ENCODE data around the gene CEMP1. TPM values are rescaled to one million over a fixed set of nuclear protein-coding genes. Genes with fewer than 3 reads are reported as not detected.
A peak's percentile ranks its signal among the peaks of the same experiment; 100 is the strongest.

The CEMP1 gene
- total RNA-seq, 3 donors from 2014 or later: 2.3 to 2.6 TPM; not detected in 1

GRCh38 chr16:2497116-2497630 is 34.0 kb downstream of the CEMP1 start:
- TF ChIP-seq POLR2AphosphoS5 (IDR thresholded peaks at IDR 0.05): peak in 2 of 3 donors; percentile 16 to 18
- no peak for TF ChIP-seq CTCF (IDR thresholded peaks at IDR 0.05)
- no peak for DNase-seq (ENCODE audit: low spot score in 2 of 2)
- intact Hi-C loops (cut with DNase I; ENCODE audit: low total_unique reads): no loop called here
- no peaks in the 10 kb centered on the region for H3K27me3 ChIP-seq
- H3K4me1 ChIP-seq: peaks cover 16 to 24% of the 10 kb centered on the region in 2 donors
- no peaks in the 10 kb centered on the region for H3K36me3 ChIP-seq
- H3K27ac ChIP-seq: peak overlapping the region; percentile 52 to 70
- no peaks in the 10 kb centered on the region for H3K9me3 ChIP-seq
- H3K4me3 ChIP-seq: peak overlapping the region in 2 of 3 donors; percentile 17 to 27

- intact Hi-C loops (cut with DNase I; ENCODE audit: low total_unique reads): no loop called here
- Histone ChIP-seq H3K4me3 (peak overlapping the region in 2 of 3 donors; percentile 2 to 11), H3K4me1 (peaks cover 16 to 24% of the 10 kb centered on the region in 2 donors), H3K36me3 (no peaks in the 10 kb centered on the region), H3K9me3 (no peaks in the 10 kb centered on the region), H3K27me3 (no peaks in the 10 kb centered on the region), H3K27ac (peak overlapping the region; percentile 52 to 70)
- peak; percentile 74 to 88 for DNase-seq (ENCODE audit: low spot score in 2 of 2)
- TF ChIP-seq POLR2A (IDR thresholded peaks at IDR 0.05): no peak
- TF ChIP-seq POLR2AphosphoS5 (IDR thresholded peaks at IDR 0.05): peak in 2 of 3 donors; percentile 30 to 33
- no peak for TF ChIP-seq CTCF (IDR thresholded peaks at IDR 0.05)
Measured at GRCh38 chr16:2496223-2497115, 34.7 kb downstream of the CEMP1 start.

GRCh38 chr16:2495041-2495440 is 36.2 kb downstream of the CEMP1 start:
- Histone ChIP-seq H3K27ac (no peak overlapping the region), H3K4me3 (no peak overlapping the region), H3K27me3 (no peaks in the 10 kb centered on the region), H3K4me1 (peaks cover 16 to 24% of the 10 kb centered on the region in 2 donors), H3K36me3 (no peaks in the 10 kb centered on the region), H3K9me3 (no peaks in the 10 kb centered on the region)
- no peak for DNase-seq (ENCODE audit: low spot score in 2 of 2)
- TF ChIP-seq POLR2A (IDR thresholded peaks at IDR 0.05) (no peak), POLR2AphosphoS5 (IDR thresholded peaks at IDR 0.05) (no peak), CTCF (IDR thresholded peaks at IDR 0.05) (no peak)
- intact Hi-C loops (cut with DNase I; ENCODE audit: low total_unique reads): no loop called here

GRCh38 chr16:2494616-2495015 is 36.6 kb downstream of the CEMP1 start:
- Histone ChIP-seq H3K4me3 (no peak overlapping the region), H3K27me3 (no peaks in the 10 kb centered on the region), H3K9me3 (no peaks in the 10 kb centered on the region), H3K27ac (no peak overlapping the region), H3K4me1 (peaks cover 16 to 20% of the 10 kb centered on the region in 2 donors), H3K36me3 (no peaks in the 10 kb centered on the region)
- no peak for DNase-seq (ENCODE audit: low spot score in 2 of 2)
- TF ChIP-seq POLR2AphosphoS5 (IDR thresholded peaks at IDR 0.05): no peak
- TF ChIP-seq CTCF (IDR thresholded peaks at IDR 0.05): no peak
- TF ChIP-seq POLR2A (IDR thresholded peaks at IDR 0.05): no peak
- intact Hi-C loops (cut with DNase I; ENCODE audit: low total_unique reads): no loop called here

GRCh38 chr16:2493605-2494004 is 37.6 kb downstream of the CEMP1 start:
- Histone ChIP-seq H3K4me1 (peaks cover 15 to 16% of the 10 kb centered on the region in 2 donors), H3K4me3 (no peak overlapping the region), H3K36me3 (no peaks in the 10 kb centered on the region), H3K9me3 (no peaks in the 10 kb centered on the region), H3K27me3 (no peaks in the 10 kb centered on the region), H3K27ac (no peak overlapping the region)
- no peak for DNase-seq (ENCODE audit: low spot score in 2 of 2)
- intact Hi-C loops (cut with DNase I; ENCODE audit: low total_unique reads): no loop called here
- TF ChIP-seq CTCF (IDR thresholded peaks at IDR 0.05) (no peak), POLR2AphosphoS5 (IDR thresholded peaks at IDR 0.05) (no peak), POLR2A (IDR thresholded peaks at IDR 0.05) (no peak)
